Activated T-helper 9 cell treated with anti-CD3 and anti-CD28 coated beads, Interleukin-2, amount 50 U/mL, for 16 hours (primary cell): ENCODE measurements around the gene SLC10A7.

Source experiments
- DNase-seq: peaks from one replicate; pipeline ENCODE4 v3.0.0-alpha.2; 2020; ENCODE audit warnings: low read depth

The SLC10A7 gene

DNA sequence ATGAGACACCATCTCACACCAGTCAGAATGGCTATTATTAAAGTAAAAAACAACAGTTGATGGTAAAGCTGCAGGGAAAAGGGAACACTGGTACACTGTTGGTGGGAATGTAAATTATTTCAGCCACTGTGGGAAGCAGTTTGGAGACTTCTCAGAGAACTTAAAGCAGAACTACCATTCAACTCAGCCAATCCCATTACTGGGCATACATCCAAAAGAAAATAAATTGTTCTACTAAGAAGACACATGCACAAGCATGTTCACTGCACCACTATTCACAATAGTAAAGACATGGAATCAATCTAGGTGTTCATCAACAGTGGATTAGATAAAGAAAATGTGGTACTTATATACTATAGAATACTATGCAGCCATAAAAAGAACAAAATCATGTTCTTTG is 172.4 kb downstream of the SLC10A7 start:
- DNase-seq: no peak

DNA sequence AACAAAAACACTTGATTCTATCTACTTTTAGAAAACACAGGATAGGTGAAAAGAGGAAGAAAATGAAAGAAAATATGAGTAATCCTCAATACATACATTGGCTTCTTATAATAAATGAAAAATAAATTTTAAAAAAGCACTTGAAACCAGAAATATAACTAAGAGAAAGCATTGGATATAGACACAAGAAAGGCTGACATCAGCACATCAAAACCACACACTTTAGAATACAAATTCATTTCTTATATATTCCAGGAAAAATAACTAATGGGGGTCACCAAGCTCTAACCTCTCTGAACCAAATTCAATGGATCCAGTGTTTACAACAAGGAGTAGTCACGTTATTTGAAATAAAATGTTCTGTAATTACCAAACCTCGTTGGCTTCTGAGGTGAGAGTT is 173.9 kb downstream of the SLC10A7 start:
- DNase-seq: no peak

DNA sequence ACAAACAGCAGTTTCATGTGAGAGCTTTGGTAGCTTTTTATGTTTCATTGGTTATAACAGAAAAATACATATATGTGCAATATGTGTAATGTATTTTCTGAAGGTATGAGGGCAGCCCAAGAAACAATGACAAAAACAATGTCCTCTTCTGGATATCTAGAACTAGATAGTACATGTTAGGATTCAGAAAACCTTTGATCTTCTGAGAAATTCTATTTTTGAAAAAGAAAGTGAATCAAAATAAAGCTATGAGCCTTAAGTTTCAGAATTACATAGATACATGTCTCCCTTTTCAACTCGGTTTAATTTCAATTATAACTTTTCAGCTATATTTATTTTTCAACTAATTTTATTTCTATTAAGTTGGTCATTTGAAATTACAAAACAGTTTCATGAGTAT is 175.5 kb downstream of the SLC10A7 start:
- DNase-seq: no peak

DNA sequence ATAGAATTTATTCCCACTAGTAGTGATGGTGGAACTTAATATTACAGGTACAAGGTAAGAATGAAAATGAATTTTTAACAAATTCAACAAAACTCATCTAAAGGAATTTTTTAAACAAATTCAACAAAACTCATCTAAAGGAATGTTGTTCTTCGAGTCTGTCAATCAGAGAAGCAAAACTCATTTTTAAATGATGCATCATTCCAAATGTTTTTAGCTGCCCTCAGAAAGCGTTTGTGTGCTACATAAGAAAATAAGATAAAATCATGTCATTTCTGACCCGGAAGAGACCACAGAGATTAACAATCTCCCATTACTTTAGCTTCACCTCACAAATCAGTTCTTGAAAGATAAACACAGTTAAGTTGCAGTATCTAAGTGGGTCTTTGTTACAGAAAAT is 178.0 kb downstream of the SLC10A7 start:
- DNase-seq: no peak

DNA sequence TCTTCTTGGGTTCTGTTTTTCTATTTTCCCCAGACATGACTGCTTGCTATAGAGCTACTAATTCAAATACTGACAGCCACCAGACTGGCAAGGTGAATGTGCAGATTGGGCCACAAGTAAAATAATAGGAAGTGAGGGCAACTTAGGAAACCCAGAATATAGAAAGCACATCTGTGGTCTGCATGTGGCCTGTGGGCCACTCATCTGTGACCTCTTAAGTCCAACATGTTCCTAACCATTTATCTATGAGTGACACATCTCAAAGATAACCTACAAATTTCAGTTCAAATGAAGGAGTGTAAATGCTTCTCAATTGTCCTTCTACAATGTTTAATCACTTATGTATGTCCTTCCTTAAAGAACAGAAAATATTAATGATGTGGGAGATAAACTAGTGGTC is 178.5 kb downstream of the SLC10A7 start:
- no peak for DNase-seq

DNA sequence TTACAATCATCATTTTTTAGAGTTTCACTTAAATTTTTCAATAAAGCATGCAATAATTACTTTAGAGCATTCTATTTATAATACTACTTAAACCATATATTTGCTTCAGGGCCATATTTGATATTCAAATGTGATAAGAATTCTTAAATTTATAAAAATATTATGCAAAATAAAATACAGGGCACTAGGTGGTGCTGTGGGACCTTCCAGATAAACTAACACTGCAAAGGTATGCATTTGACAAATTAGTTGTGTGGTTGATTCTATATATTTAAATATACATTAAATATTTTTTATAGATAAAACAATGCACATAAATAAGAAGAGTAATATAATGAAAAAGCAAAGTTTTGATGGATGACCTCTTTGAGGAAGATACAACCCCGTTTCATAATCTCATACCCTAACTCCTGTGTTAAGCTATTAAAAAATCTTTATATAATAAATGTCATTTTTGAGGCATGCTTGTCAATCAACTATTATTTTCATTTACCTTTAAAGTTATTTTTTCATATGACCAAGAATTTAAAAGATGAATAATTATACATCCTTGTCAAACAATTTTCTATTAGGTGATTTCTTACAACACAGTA is 179.0 kb downstream of the SLC10A7 start:
- no peak for DNase-seq

DNA sequence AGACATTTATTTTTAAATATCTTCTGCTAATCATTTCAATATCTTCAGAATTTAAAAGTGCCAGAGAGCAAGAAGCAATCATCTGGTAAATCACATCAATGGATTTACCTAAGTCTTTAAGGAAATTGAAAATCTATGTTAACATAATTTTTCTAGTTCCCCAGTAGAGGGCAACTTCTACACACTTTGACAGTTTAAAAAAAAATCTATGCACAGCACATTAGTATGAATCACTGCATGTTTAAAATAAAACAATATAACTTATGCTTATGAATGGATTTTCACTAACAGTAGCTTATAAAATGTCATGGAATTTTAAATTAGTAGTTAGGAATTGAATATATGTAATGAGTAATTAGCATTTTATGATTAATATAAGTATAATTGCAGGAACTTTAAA is 180.9 kb downstream of the SLC10A7 start:
- no peak for DNase-seq

DNA sequence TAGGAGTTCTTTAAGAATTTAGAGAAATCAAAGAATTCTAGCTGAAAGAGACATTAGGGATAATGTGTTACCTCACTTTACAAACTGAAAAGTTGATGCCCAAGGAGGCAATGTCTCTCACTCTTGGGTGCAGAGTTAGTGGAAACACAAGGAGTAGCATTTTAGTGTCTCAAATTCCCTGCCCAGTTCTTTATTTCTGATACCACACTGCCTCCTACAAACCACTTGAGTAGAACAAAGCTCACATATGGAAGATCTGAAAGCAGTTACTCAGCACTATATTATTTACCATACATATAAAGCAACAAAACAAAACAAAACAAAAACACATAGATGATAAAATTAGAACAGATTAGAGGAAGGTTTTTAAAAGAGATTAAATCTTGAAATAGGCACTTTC is 183.2 kb downstream of the SLC10A7 start:
- no peak for DNase-seq

DNA sequence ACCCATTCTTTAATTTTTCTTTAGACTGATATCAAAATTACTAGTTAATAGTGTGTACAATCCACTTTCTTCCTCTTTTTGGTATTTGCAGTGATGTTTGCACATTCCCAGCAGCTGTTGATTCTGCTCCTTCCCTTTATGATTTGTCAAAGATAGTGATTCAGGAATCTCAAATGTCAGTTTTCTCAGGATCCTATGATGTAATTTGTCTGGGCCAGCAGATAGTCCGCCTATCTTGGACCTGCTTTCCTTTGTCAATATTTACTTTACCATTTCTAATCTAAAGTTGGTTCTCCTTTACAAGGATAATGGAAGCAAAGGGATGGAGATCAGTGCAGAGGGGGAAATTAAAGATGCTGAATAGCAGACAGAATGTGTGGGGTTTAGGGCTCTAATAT is 185.3 kb downstream of the SLC10A7 start:
- no peak for DNase-seq

DNA sequence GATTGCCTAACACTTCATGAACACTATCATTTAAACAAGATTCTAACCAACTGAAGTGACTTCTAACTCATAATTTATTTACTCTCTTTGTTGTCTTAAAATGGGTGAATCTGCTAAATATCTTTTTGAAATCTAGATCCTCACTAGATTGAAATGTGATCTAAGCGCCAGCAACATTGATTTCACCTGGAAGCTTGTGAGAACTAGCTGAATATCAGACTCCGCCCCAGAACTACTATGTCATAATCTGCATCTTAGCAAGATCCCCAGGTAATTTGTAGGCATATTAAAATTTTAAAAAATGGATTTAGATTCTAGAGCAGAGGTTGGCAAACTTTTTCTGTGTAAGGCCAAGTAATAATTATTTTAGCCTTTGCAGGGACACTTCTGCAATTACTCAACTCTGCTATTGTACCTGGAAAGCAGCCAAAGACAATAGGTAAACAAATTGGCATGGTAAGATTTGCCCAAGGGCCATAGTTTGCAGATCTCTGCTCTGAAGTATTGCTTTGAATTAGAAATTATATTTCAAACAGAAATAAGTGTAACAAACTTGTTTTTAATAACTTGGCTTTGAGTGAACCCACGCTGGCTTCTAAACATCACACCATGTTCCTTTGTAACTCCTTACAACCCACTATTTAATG is 185.9 kb downstream of the SLC10A7 start:
- DNase-seq: no peak

DNA sequence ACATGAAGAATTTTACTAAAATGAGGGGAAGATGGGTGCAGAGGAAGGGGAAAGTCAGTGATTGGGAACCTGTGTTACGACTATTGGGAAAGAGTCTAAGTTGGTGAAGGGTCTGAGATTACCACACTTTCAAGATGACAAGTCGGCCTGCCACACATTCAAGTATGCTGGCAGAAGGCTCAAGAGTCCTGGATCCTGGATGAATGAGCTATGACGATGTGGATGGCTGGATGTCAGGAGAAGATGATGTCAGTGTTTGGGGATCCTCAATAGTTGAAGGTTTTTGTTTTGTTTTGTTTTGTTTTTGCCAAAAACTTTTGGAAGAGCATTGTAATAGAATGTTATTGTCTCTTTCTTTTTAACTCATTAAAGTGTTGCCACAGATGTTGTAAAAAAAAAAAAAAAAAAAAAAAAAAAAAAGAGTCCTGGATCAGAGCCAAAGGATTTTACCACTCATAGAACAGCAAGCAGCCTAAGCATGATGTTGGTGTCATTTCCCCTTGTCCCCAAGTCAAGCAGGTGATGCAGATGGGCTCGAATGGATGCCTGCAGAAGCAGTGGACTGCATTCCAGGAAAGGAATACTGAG is 186.8 kb downstream of the SLC10A7 start:
- DNase-seq: no peak

DNA sequence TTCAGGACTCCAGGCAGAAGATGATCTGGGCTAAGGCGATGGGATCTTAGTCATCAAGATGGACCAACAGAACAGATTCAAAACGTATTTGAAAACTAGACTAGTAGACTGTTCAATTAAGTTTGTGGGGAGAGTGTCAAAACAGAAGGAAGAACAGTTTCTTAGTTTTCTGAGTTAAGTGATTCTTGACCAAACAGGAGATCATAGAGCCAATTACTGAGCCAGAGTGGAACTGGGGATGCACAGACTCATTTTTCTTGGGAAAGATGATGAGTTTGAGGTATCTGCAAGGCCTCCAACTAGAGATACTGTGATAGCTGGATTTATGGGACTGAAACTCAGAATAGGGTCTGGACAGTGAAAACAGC is 187.9 kb downstream of the SLC10A7 start:
- DNase-seq: no peak

DNA sequence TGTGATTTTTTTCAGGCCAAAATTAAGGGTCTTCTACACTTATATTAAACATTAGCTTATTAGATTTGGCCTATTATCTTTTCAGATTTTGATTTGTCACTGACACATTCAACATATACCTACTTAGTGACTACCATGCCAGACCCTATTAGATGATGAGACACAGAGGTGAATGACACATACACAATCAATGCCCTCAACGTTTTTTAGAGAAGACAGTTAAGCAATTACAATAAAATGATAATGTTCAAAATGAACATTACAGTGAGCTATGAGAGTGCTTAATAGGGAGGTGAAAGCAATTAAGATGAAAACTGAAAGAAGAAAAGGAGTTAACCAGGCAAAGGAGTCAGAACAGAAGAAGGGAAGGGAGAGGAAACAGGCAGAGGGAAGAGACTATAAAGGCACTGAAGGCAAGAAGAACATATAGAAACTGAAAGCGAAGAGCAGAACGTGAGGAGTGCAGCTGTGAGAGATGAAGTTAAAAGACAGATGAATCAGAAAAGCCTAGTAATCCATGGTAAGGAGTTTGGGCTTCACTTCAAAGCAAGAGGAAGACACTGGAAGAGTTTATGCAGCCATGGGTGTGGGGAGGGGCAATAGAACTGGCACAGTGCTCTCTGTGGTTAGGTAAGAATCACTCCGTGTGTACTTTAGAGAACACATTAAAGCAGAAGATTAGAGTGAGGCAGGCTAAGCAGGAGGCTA is 188.4 kb downstream of the SLC10A7 start:
- no peak for DNase-seq

DNA sequence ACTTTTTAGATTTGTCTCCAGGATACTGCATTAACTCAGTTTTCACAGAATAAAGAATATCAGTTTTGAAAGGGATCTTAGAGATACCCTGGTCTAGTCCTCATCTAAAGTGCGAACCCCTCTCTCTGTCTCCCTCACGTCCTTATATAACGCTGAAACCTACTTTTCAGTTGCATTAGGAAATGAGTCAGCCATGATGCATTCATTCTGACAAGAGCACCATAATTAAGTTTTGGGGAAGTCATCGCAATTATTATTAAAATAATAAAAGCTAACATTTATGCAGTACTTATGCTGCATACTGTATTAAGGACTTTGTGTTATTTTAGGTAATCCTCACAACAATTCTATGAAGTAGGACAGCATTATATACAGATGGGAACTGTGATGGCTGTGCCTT is 191.3 kb downstream of the SLC10A7 start:
- DNase-seq: no peak

DNA sequence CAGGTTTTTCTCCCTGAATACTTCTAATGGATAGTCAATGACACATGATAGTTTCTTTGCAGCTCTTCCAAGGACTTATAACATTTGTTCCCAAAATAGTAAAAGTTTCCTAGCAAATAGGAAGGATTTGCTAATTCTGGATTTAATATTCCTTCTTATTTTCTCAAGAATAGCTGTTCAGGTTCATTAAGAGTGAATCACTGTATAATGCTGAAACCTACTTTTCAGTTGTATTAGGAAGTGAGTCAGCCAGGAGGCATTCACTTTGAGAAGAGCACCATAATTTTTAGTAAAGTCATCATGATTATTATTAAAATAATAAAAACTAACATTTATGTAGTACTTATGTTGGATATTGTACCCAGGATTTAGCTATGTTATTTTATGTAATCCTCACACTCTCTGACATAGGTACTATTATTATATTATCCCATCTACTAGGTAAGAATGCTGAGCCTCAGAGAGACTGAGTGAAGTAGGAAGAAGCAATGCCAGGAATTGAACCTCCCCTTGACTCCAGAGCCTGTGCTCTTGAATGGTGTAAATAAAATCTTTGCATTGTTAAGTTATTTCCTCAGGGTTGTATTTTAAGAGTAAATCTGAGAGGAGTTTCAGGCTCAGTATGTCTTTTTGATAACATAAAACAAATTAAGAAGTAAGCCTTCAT is 192.6 kb downstream of the SLC10A7 start:
- no peak for DNase-seq

DNA sequence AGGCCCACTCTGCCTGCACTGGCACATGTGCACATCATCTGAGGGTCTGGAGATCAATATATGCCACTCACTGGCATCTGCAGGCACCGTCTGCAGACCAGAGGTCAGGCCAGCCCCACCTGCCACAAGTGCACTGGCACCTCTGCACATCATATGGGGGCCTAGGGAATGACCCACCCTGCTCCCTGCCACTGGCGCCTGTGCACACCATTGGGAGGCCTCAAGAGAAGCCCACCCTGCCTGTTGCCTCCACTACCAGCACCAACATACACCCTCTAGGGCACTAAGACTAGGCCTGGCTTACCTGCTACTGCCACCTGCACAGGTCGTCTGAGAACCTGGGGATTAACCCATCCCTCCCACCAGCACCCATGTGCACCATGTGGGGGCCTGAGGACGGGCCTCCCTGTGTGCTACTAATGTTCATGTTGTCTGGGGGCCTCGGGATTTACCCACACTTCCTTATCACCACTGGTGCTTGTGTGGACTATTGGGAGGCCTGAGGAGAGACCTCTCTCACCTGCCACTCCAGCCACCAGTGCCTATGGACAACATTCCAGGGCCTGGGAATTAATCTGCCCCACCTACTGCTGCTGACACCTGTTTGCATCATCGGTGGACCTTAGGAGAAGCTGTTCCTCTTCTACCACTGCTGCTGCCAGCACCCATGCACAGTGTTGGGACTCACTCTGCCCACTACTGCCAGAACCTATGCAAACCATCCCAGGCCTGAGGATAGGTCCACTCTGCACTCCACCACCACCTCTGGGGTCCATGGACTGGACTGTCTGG is 193.7 kb downstream of the SLC10A7 start:
- no peak for DNase-seq

DNA sequence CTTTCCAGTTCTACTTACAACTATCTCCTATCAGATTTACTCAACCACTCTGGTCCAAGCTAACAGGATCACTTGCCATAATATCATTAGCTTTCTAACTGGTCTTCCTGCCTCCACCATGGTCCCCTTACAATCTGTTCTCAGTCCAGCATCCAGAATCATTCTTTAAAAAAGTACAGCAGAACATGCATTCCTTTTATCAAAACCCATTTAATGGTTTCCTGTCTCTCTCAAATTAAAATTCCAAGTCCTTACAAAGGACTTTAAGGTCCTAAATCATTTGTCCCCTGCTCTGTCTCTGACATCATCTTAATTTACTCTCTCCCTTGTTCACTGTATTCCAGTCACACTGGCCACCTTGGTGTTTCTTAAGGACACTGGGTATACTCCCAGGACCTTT is 202.8 kb downstream of the SLC10A7 start:
- no peak for DNase-seq

DNA sequence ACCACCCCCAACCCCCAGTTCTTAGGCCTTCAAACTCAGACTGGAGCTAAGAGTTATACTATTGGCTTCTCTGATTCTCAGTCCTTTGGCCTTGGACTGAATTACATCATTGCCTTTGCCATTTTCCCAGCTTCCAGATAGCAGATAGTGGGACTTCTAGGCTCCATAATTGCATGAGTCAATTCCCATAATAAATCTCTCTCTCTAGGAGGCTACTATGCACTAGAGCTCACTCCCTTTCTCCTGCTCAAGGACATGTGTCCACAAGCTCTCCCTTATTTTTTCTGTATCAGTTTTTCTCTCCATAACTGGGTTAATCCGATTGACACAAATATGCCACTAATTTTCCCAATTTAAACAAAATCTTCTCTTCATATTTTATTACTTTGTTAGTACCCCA is 204.0 kb downstream of the SLC10A7 start:
- no peak for DNase-seq

DNA sequence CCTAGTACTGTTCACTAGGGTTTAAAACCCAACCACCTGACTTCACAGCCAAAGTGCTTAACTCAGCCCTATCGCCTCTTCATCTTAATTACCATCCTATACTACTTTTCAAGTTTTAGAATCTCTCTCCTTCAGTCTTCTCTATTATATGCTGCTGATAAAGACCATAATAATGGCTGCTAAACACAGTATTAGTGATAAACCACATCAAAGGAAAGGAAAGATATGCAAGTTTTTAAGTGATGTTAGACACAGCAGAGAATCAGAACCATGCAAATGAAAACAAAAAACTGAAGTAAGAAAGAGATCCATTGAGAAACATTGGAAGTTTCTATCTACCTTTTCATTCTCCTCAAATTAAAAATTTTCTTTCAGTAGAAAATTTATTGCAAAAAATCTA is 206.6 kb downstream of the SLC10A7 start:
- no peak for DNase-seq

DNA sequence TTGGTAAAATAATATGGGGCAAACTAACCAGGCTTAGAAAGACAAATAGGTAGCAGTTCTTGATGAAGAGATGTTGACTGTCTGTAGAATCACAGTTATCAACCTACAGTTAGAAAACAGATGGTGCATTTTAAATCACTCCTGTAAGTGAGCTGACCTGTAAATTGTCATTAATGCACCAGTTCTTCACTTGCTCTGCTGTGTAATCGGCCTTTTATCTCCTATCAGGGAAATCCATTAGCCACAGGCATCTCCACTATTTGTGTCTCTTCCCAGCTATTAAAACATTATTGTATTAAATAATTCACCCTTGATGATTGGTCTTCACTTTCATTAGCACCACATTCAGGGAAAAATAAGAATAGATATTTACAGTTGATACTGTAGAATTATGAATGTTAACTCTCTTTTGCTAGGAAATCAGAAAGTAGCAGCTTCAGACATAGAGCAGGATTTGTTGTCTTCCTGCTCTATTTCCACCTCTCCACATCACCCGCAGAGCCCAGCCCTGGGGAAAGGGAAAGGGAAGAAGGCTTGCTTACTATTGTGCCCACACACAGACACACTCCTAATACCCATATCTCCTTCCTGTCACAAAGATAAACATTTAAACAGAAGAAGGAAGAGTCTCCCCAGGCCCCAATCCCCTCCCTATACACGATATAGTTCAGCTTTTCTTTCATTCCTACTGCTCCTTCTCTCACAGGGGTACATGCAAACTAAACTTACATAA is 210.3 kb downstream of the SLC10A7 start:
- no peak for DNase-seq

DNA sequence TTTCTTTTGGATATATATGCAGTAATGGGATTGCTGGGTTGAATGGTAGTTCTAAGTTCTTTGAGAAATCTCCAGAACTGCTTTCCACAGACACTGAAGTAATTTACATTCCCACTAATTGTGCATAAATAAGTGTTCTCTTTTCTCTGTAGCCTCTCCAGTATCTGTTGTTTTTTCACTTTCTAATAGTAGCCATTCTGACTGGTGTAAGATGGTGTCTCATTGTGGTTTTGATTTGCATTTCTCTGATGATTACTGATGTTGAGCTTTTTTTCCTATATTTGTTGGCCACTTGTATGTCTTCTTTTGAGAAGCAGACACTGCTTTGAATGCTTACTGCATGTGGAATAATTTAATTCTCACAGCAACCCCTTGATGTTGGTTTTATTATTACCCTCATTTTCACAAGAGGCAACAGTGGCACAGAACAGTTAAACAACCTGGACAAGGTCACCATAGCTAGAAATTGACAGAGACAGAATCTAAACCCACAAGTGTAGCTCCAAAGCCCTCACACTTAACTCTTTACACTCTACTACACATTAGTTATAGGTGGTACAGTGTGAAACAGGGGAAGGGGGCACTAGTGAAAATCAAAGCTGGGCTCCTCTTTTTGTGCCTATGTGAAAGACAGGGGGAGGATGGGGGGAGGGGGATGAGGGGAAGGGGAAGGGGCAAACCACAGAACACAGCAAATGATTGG is 211.3 kb downstream of the SLC10A7 start:
- DNase-seq: no peak
